Ishikawa (cell line): ENCODE measurements around the gene WDR48.

Experiments
- CEBPB ChIP-seq: IDR thresholded peaks from 2 replicates; pipeline ENCODE4 v1.6.1; 2012
- EGR1 ChIP-seq: IDR thresholded peaks from 2 replicates; pipeline ENCODE4 v1.6.1; 2012
- EP300 ChIP-seq: IDR thresholded peaks from 2 replicates; pipeline ENCODE4 v1.6.1; 2012; ENCODE audit warnings: borderline replicate concordance
- FOXM1 ChIP-seq: IDR thresholded peaks from 2 replicates; pipeline ENCODE4 v1.6.1; 2012; ENCODE audit warnings: low read depth, borderline replicate concordance
- MAX ChIP-seq: IDR thresholded peaks from 2 replicates; pipeline ENCODE4 v1.6.1; 2012
- NFIC ChIP-seq: IDR thresholded peaks from 2 replicates; pipeline ENCODE4 v1.6.1; 2012
- RAD21 ChIP-seq: IDR thresholded peaks from 2 replicates; pipeline ENCODE4 v1.6.1; 2012; ENCODE audit warnings: low read depth
- REST ChIP-seq: IDR thresholded peaks from 2 replicates; pipeline ENCODE4 v1.6.1; 2012; ENCODE audit warnings: low read depth, mild to moderate bottlenecking
- TAF1 ChIP-seq: IDR thresholded peaks from 2 replicates; pipeline ENCODE4 v1.6.1; 2012; ENCODE audit warnings: low read depth, mild to moderate bottlenecking
- TCF12 ChIP-seq: IDR thresholded peaks from 2 replicates; pipeline ENCODE4 v1.6.1; 2012; ENCODE audit warnings: low read depth
- TEAD4 ChIP-seq: IDR thresholded peaks from 2 replicates; pipeline ENCODE4 v1.6.1; 2012
- USF1 ChIP-seq: IDR thresholded peaks from 2 replicates; pipeline ENCODE4 v1.6.1; 2012
- YY1 ChIP-seq: IDR thresholded peaks from 2 replicates; pipeline ENCODE4 v1.6.1; 2012; ENCODE audit warnings: low read depth
- ZBTB7A ChIP-seq: IDR thresholded peaks from 2 replicates; pipeline ENCODE4 v1.6.1; 2012; ENCODE audit warnings: low read depth

- TF ChIP-seq CEBPB: no peak
- TF ChIP-seq EP300: peak; percentile 84
- TF ChIP-seq RAD21: no peak
- TF ChIP-seq FOXM1: 0 out of 2 replicates have a peak, but pooled peaks have one; percentile 42
- TF ChIP-seq REST: no peak
- peak; percentile 99 for TF ChIP-seq ZBTB7A
- no peak for TF ChIP-seq EGR1
- TF ChIP-seq TCF12: peak; percentile 90
- no peak for TF ChIP-seq TAF1
- peak; percentile 67 for TF ChIP-seq YY1
- peak; percentile 62 for TF ChIP-seq MAX
- TF ChIP-seq USF1: no peak
- peak; percentile 87 for TF ChIP-seq TEAD4
- peak; percentile 99 for TF ChIP-seq NFIC
These were observed 89.6 kb downstream of the WDR48 start for GRCh38 chr3:39141171-39141995.
